DMS 273 treated with DMSO at 0.1 percent for 48 hours (cell line): ENCODE data around the gene HEXIM1.

Experiments used
- DNase-seq: peaks from one replicate; lab custom pipeline; 2025; lab: John Stamatoyannopoulos, UW

HEXIM1 gene

GRCh38 chr17:45148183-45149036 lies at the start of gene HEXIM1:
Gene HEXIM1, plus strand, starts transcription at chr17:45148475. Its CDS starts 716 bp downstream, at chr17:45149191.
- peak; percentile 100 for DNase-seq

GRCh38 chr17:45098869-45099616 lies 49.2 kb upstream of the HEXIM1 start:
- DNase-seq: peak; percentile 59

GRCh38 chr17:45101546-45101882 lies 46.8 kb upstream of the HEXIM1 start:
- no peak for DNase-seq

GRCh38 chr17:45101883-45102811 lies 46.1 kb upstream of the HEXIM1 start:
- no peak for DNase-seq

- DNase-seq: no peak
These were observed 45.4 kb upstream of the HEXIM1 start for GRCh38 chr17:45102856-45103255.

- no peak for DNase-seq
These were observed 44.9 kb upstream of the HEXIM1 start for GRCh38 chr17:45103269-45103795.

GRCh38 chr17:45104029-45104428 lies 44.2 kb upstream of the HEXIM1 start:
- no peak for DNase-seq

GRCh38 chr17:45104497-45104896 lies 43.8 kb upstream of the HEXIM1 start:
- no peak for DNase-seq

- DNase-seq: no peak
These were observed 43.2 kb upstream of the HEXIM1 start for GRCh38 chr17:45104907-45105624.

- no peak for DNase-seq
These were observed 42.2 kb upstream of the HEXIM1 start for GRCh38 chr17:45106096-45106495.

GRCh38 chr17:45106582-45106981 lies 41.7 kb upstream of the HEXIM1 start:
- no peak for DNase-seq

- no peak for DNase-seq
These were observed 40.8 kb upstream of the HEXIM1 start for GRCh38 chr17:45107293-45108010.

GRCh38 chr17:45108051-45108450 lies 40.2 kb upstream of the HEXIM1 start:
- DNase-seq: no peak

- no peak for DNase-seq
These were observed 39.4 kb upstream of the HEXIM1 start for GRCh38 chr17:45108595-45109521.

GRCh38 chr17:45110676-45111611 lies 37.3 kb upstream of the HEXIM1 start:
- DNase-seq: no peak

- no peak for DNase-seq
These were observed 36.4 kb upstream of the HEXIM1 start for GRCh38 chr17:45111850-45112249.

GRCh38 chr17:45112559-45113423 lies 35.5 kb upstream of the HEXIM1 start:
- no peak for DNase-seq

- no peak for DNase-seq
These were observed 34.9 kb upstream of the HEXIM1 start for GRCh38 chr17:45113424-45113754.
